K562 (cell line): ENCODE measurements around the gene ADAMTS10. TPM values are rescaled to one million over a fixed set of nuclear protein-coding genes. Genes with fewer than 3 reads are reported as not detected.

Source experiments
- ATAC-seq: fragments of 200-7000 bp; cut with Tn5 transposase; 3 replicates; pipeline ENCODE4 v1.9.1; 2020; ENCODE audit warnings: moderate library complexity
- BruUV-seq: library from RNA; stranded (reverse); fragments of 400-500 nt; replicated peaks from 2 replicates; lab custom pipeline; 2021; lab: Mats Ljungman, UMichigan
- CTCF ChIA-PET: fragments of 300-600 bp; formaldehyde crosslinking; extraction: SDS; loops from one replicate; lab custom pipeline; 2021; ENCODE audit warnings: low intra/inter-chr PET ratio; lab: Yijun Ruan, JAX
- POLR2A ChIA-PET: fragments of 300-600, 350-650 bp; sonication (Branson Sonifier 250); formaldehyde crosslinking; extraction: SDS; loops from one replicate; lab custom pipeline; 2021; ENCODE audit warnings: antibody characterized with exemption, inconsistent platforms; lab: Yijun Ruan, JAX
- DNase-seq, 4 experiments: peaks; one replicate each; pipeline versions ENCODE4 v3.0.0 to v3.0.0-alpha.2; 2011 to 2018; ENCODE audit warnings: low spot score in 3 of 4, mixed read lengths in 3 of 4; ENCODE audit errors: extremely low read depth in 1 of 4
- FAIRE-seq: peaks from 2 replicates; lab custom pipeline; 2011; peaks lifted over from hg19 to GRCh38; lab: Jason Lieb, UNC
- H2AFZ ChIP-seq: 2 replicates; pipeline ENCODE4 v1.6.0; 2011; ENCODE audit warnings: low read depth, low read length, control low read depth, inconsistent platforms
- H3K27ac ChIP-seq: fragments of 200-600 bp; 3 replicates; pipeline ENCODE4 v1.8.0; 2011; ENCODE audit warnings: low read depth, mild to moderate bottlenecking, control low read depth, inconsistent platforms, low read length, moderate library complexity, mixed read lengths; ENCODE audit errors: extremely low read depth
- H3K27me3 ChIP-seq, 2 experiments: fragments of 300-600 bp in 1 of 2; 2 replicates in 1 of 2; 3 replicates in 1 of 2; pipeline versions ENCODE4 v1.6.0 to v1.8.0; 2011; ENCODE audit warnings: inconsistent platforms in 2 of 2, low read length in 2 of 2, mild to moderate bottlenecking in 1 of 2, mixed read lengths in 1 of 2, moderate library complexity in 1 of 2; ENCODE audit not compliant: control insufficient read depth in 2 of 2, insufficient read depth in 2 of 2
- H3K36me3 ChIP-seq: fragments of 300-600 bp; 3 replicates; pipeline ENCODE4 v1.8.0; 2011; ENCODE audit warnings: mild to moderate bottlenecking, low read length, inconsistent platforms; ENCODE audit not compliant: control insufficient read depth, insufficient read depth
- H3K4me1 ChIP-seq, 2 experiments: fragments of 200-600 bp in 1 of 2; replicated peaks in 1 of 2; 2 replicates in 1 of 2; 3 replicates in 1 of 2; pipeline versions ENCODE4 v1.5.1 to v1.8.0; 2011; ENCODE audit warnings: inconsistent platforms in 2 of 2, low read length in 2 of 2, mild to moderate bottlenecking in 1 of 2, mixed read lengths in 1 of 2, moderate library complexity in 1 of 2; ENCODE audit not compliant: control insufficient read depth in 2 of 2, insufficient read depth in 2 of 2
- H3K4me2 ChIP-seq: 2 replicates; pipeline ENCODE4 v1.6.1; 2011; ENCODE audit warnings: low read length, control low read depth, inconsistent platforms, mixed read lengths; ENCODE audit not compliant: insufficient read depth
- H3K4me3 ChIP-seq: fragments of 200-600 bp; sonication (generic), shearing (Covaris generic); 2 replicates; pipeline ENCODE4 v1.5.1; 2016; ENCODE audit warnings: control low read depth, inconsistent platforms
- H3K79me2 ChIP-seq: fragments of 200-600 bp; 3 replicates; pipeline ENCODE4 v1.8.0; 2011; ENCODE audit warnings: low read length, inconsistent platforms; ENCODE audit not compliant: control insufficient read depth, insufficient read depth
- H3K9ac ChIP-seq, 2 experiments: 2 replicates each; pipeline versions ENCODE4 v1.6.0 to v1.6.1; 2011; ENCODE audit warnings: low read depth in 2 of 2, low read length in 2 of 2, control low read depth in 1 of 2, inconsistent platforms in 1 of 2, mild to moderate bottlenecking in 1 of 2, mixed read lengths in 1 of 2; ENCODE audit not compliant: insufficient read depth in 1 of 2
- H3K9me1 ChIP-seq: one replicate; pipeline ENCODE4 v1.6.0; 2011; ENCODE audit warnings: inconsistent platforms, mild to moderate bottlenecking, low read length, moderate library complexity; ENCODE audit not compliant: control insufficient read depth, insufficient read depth
- H3K9me3 ChIP-seq: replicated peaks from 2 replicates; pipeline ENCODE4 v1.5.1; 2011; ENCODE audit warnings: low read depth, low read length, inconsistent platforms; ENCODE audit not compliant: control insufficient read depth, insufficient read depth
- H4K20me1 ChIP-seq: replicated peaks from 2 replicates; pipeline ENCODE4 v1.6.1; 2011; ENCODE audit warnings: low read length, inconsistent platforms, mixed read lengths; ENCODE audit not compliant: control insufficient read depth, insufficient read depth
- BHLHE40 ChIP-seq: IDR thresholded peaks from 2 replicates; pipeline ENCODE4 v1.6.1; 2011; ENCODE audit warnings: low read length, improper control_type of control experiment
- ETV5 ChIP-seq: sonication (generic); formaldehyde crosslinking; IDR thresholded peaks from 2 replicates; pipeline ENCODE4 v1.4.0; 2020; ENCODE audit warnings: low read depth, mild to moderate bottlenecking, missing genetic modification reagents
- GTF2A2 ChIP-seq: IDR thresholded peaks from 2 replicates; pipeline ENCODE4 v1.6.1; 2016; ENCODE audit warnings: mild to moderate bottlenecking, missing genetic modification characterization, missing compliant biosample characterization
- HDAC8 ChIP-seq: fragments of 450-650 bp; IDR thresholded peaks from 2 replicates; pipeline ENCODE4 v1.6.1; 2016; ENCODE audit warnings: mild to moderate bottlenecking, missing genetic modification characterization, moderate library complexity, missing compliant biosample characterization
- JUN ChIP-seq, 2 experiments: sonication (generic) in 1 of 2; formaldehyde crosslinking in 1 of 2; IDR thresholded peaks; 2 replicates each; pipeline versions ENCODE4 v1.6.1 to v1.8.0; 2012 to 2022; ENCODE audit warnings: borderline replicate concordance in 2 of 2, mild to moderate bottlenecking in 2 of 2, improper control_type of control experiment in 1 of 2, low read depth in 1 of 2, low read length in 1 of 2, missing genetic modification reagents in 1 of 2
- NCOA6 ChIP-seq: fragments of 450-650 bp; IDR thresholded peaks from 2 replicates; pipeline ENCODE4 v1.6.1; 2017; ENCODE audit warnings: mild to moderate bottlenecking
- ZNF133 ChIP-seq: fragments of 250-450 bp; sonication (Bioruptor Pico); IDR thresholded peaks from 2 replicates; pipeline ENCODE4 v1.4.0; 2020; ENCODE audit warnings: mild to moderate bottlenecking
- ZNF76 ChIP-seq: fragments of 250-450 bp; sonication (Bioruptor Pico); IDR thresholded peaks from 2 replicates; pipeline ENCODE4 v1.4.0; 2020; ENCODE audit warnings: mild to moderate bottlenecking, moderate library complexity, borderline replicate concordance
- WGBS: fragments of 100-300 bp; shearing (Covaris generic); methylation state at CpG from one replicate; pipeline ENCODE4 v1.1.6; 2016; ENCODE audit warnings: low coverage, mixed read lengths; ENCODE audit not compliant: insufficient coverage; ENCODE audit errors: missing lambda C conversion rate; 5-methylcytosine and 5-hydroxymethylcytosine counted together
- in situ Hi-C: fragments of 300-500 bp; cut with MboI; formaldehyde crosslinking; loops from 4 replicates; pipeline ENCODE4 v1.15.0; 2018; ENCODE audit warnings: inconsistent platforms, mixed read lengths
- intact Hi-C: fragments of 100-400 bp; cut with micrococcal nuclease; formaldehyde crosslinking; loops from 2 replicates; pipeline ENCODE4 v1.14.2; 2022
- polyA plus RNA-seq, 8 experiments: library from polyadenylated mRNA; depleted of rRNA in 4 of 8; stranded (reverse) in 5 of 8; unstranded in 3 of 8; fragments of >200 nt; fragmentation: Nextera tagmentation in 2 of 8; fragmentation: Illumina TruSeq in 1 of 8; extraction: Ambion mirVana in 2 of 8; extraction: Trizol in 1 of 8; gene quantifications; 2 replicates each; pipeline versions ENCODE4 v1.2.1 to v1.2.3, GENCODE V29; 2011 to 2014; ENCODE audit warnings: inconsistent platforms in 1 of 8, missing spikeins in 1 of 8
- total RNA-seq, 7 experiments: library from RNA; depleted of rRNA in 6 of 7; stranded (reverse); fragments of >200 nt in 6 of 7; fragmentation: Illumina TruSeq in 2 of 7; extraction: Trizol in 2 of 7; gene quantifications; 2 replicates each; pipeline versions ENCODE4 v1.2.1 to v1.2.3, GENCODE V29; 2011 to 2021; ENCODE audit warnings: low replicate concordance in 1 of 7

ADAMTS10 gene
- total and polyA plus RNA-seq, 9 of the 15 experiments (the other 6 are each of a cell fraction or from before 2014, with no cell fraction given), result 0.33 to 1.8 (median 0.57) TPM; not detected in 4

DNA sequence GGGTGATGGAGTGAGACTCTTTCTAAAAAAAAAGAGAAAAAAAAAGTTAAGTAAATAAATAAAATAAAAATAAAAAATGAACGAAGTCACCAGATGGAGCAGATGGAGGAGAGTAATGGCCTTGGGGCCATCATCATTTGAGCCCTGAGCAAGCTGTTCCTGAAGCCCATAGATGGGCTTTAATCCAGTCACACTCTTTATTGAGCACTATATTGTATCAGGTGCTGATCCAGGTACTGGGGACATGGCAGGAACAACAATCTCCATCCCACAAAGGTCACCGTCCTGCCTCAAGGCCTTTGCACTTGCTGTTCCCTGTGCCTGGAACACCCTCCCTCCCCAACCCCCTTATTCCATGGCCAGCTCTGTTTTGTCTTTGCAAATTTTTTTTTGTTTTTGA, 3.9 kb upstream of the ADAMTS10 start:
- TF ChIP-seq ZNF76 (no peak), ZNF133 (no peak), NCOA6 (no peak), HDAC8 (no peak), ETV5 (CRISPR knock-in tag) (no peak), JUN (IDR thresholded peaks at IDR 0.05; ENCODE audit: borderline replicate concordance, low read depth, low read length) (no peak), JUN (CRISPR knock-in tag; IDR thresholded peaks at IDR 0.05; ENCODE audit: borderline replicate concordance) (no peak), BHLHE40 (no peak), GTF2A2 (tag) (no peak)
- H3K9ac ChIP-seq, result no peak overlapping the region
- intact Hi-C loops, result loop anchor here (10.0 kb wide), 1 partner anchor 80 kb away; the partner anchor contains the start of gene ACTL9
- no peaks in the 10 kb centered on the region for H4K20me1 ChIP-seq
- no peaks in the 10 kb centered on the region for H3K36me3 ChIP-seq
- DNase-seq (no peak), FAIRE-seq (no peak), ATAC-seq (no peak)
- ChIA-PET POLR2A (interaction anchor here (0.7 kb wide), 1 partner anchor 608 kb away, joined by 3 read pairs; no protein-coding TSS in a partner anchor), CTCF (no interaction called here)
- H2AFZ ChIP-seq, result no peak overlapping the region
- in situ Hi-C loops, result loop anchor here (10.0 kb wide), 1 partner anchor 80 kb away; the partner anchor contains the start of gene ACTL9
- H3K4me1 ChIP-seq, result peaks cover 6 to 13% of the 10 kb centered on the region in 2 experiments; a peak in 3 of 5 replicates
- WGBS, result 6% methylated on average over 2 of the region's 2 CpGs
- no peaks in the 10 kb centered on the region for H3K79me2 ChIP-seq
- H3K4me3 ChIP-seq, result no peak overlapping the region
- no peaks in the 10 kb centered on the region for H3K9me3 ChIP-seq
- peaks cover 5 to 15% of the 10 kb centered on the region in 2 experiments; a peak in 2 of 5 replicates for H3K27me3 ChIP-seq
- H3K9me1 ChIP-seq, result no peaks in the 10 kb centered on the region
- no TSS peak for BruUV-seq
- no peak overlapping the region for H3K27ac ChIP-seq
- no peak overlapping the region for H3K4me2 ChIP-seq
